ENCODE results near the gene INSC. TPM values are rescaled to one million over a fixed set of nuclear protein-coding genes. Genes with fewer than 3 reads are reported as not detected.

Gene INSC
- total RNA-seq, 1 donor from 2014 or later, result 1.7 TPM

GRCh38 chr11:15288863-15289262, 174.1 kb downstream of the INSC start:
- no peak for DNase-seq (ENCODE audit: low spot score)

- no peak for DNase-seq (ENCODE audit: low spot score)
Measured at GRCh38 chr11:15289723-15290122, 175.0 kb downstream of the INSC start.

DNA sequence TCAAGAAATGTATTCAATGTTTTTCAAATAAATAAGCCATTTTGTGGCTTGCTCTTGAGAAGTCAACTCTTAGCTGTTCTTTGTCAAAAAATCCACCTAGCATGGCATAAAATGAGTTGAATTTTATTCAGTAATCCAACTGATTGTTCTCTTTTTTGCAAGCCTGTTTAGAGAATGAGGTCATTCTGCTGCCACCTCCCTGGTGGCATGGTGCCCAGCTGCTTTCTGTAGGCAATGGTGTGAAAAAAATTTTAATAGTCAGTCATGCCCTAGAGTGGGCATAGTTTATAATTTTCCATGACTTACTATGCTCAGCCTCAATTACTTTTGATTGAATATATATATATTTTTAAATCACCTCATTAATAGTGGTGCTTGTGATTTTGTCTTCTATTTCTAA, 177.2 kb downstream of the INSC start:
- no peak for DNase-seq (ENCODE audit: low spot score)

GRCh38 chr11:15293975-15294620, 179.4 kb downstream of the INSC start:
- DNase-seq (ENCODE audit: low spot score), result no peak

DNA sequence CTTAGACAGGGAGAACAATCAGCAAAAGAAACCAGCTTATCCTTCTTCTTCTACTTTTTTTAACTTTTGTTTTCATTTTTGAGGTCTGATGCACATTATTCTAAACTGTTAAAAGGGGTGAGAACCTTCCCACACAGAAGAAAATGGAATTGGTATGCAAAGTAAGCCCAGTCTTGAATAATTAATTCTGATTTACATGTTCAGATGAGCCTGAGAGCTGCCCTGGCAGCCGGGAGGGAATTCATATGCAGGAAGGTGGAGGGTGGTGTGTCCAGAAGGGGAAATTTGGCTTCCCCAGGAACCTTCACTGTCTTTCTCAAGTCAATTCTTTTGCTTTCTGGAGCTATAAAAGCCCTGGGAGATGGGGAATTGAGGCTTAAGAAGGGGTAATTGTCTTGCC, 181.0 kb downstream of the INSC start:
- DNase-seq (ENCODE audit: low spot score), result no peak

Other genes starting within 250 kb of the INSC start
- 17.3 TPM for gene CYP2R1, start 222.7 kb upstream of the INSC start, total RNA-seq
- not detected for gene CALCA, start 142.6 kb upstream of the INSC start, total RNA-seq
- gene CALCB, start 41.3 kb upstream of the INSC start, total RNA-seq, result 0.18 TPM

All from ureter (tissue), 1 donor.